Mammary microvascular endothelial cell (primary cell): ENCODE data around the gene DIPK1C. TPM values are rescaled to one million over a fixed set of nuclear protein-coding genes. Genes with fewer than 3 reads are reported as not detected.

ENCODE experiments used
- total RNA-seq: library from RNA; depleted of rRNA; stranded (reverse); fragments of >200 nt; gene quantifications from 2 replicates; pipeline ENCODE4 v1.2.3, GENCODE V29; 2015

DIPK1C gene
- total RNA-seq, result not detected in 2 replicates

GRCh38 chr18:74457043-74457724, at the start of gene DIPK1C:
TSS of gene DIPK1C (minus strand) at chr18:74457308. CDS start at chr18:74457259, 49 bp downstream.

GRCh38 chr18:74495581-74496507, 38.7 kb upstream of the DIPK1C start, which contains the start of gene CNDP2:
TSS of gene CNDP2 (plus strand) at chr18:74496363. CDS start at chr18:74499974, 3,611 bp downstream.

Other genes with a start within 250 kb of the DIPK1C start
- gene CYB5A, start 165.3 kb downstream of the DIPK1C start, total RNA-seq, result 102 and 105 TPM in 2 replicates
- gene C18orf63, start 141.5 kb downstream of the DIPK1C start, total RNA-seq, result 0.07 TPM in 1 of 2 replicates, not detected in the other
- 149 and 159 TPM in 2 replicates for gene CNDP2, start 39.1 kb upstream of the DIPK1C start, total RNA-seq
- gene CNDP1, start 77.2 kb upstream of the DIPK1C start, total RNA-seq, result not detected in 2 replicates
- gene ZNF407, start 140.6 kb upstream of the DIPK1C start, total RNA-seq, result 7.1 and 7.5 TPM in 2 replicates